A673 (cell line): Measurements from ENCODE around the gene RNU2-1. TPM values are rescaled to one million over a fixed set of nuclear protein-coding genes. Genes with fewer than 3 reads are reported as not detected.

Source experiments
- BruUV-seq: library from RNA; stranded (reverse); fragments of 400-500 nt; replicated peaks from 2 replicates; lab custom pipeline; 2021; lab: Mats Ljungman, UMichigan
- CTCF ChIA-PET: fragments of 300-600 bp; sonication (Branson Sonifier 250); formaldehyde crosslinking; loops from one replicate; lab custom pipeline; 2022; ENCODE audit warnings: antibody characterized with exemption; lab: Charles Lee
- POLR2A ChIA-PET: fragments of 300-600 bp; sonication (Branson Sonifier 250); formaldehyde crosslinking; loops from one replicate; lab custom pipeline; 2022; ENCODE audit warnings: antibody characterized with exemption; ENCODE audit not compliant: low non-redundant PET; lab: Charles Lee
- DNase-seq: peaks from one replicate; pipeline ENCODE4 v3.0.0-alpha.2; 2015; ENCODE audit warnings: low spot score
- H3K27ac ChIP-seq: fragments of 200-600 bp; sonication (generic); 2 replicates; pipeline ENCODE4 v1.5.1; 2016; ENCODE audit warnings: mixed run types, low read depth, mild to moderate bottlenecking, mixed read lengths, antibody characterized with exemption, low read length; ENCODE audit not compliant: poor library complexity, severe bottlenecking
- H3K27me3 ChIP-seq: fragments of 200-600 bp; sonication (generic); replicated peaks from 2 replicates; pipeline ENCODE4 v1.6.1; 2017; ENCODE audit warnings: mixed run types, low read depth, mild to moderate bottlenecking, mixed read lengths, antibody characterized with exemption, low read length; ENCODE audit not compliant: insufficient read depth, poor library complexity
- H3K36me3 ChIP-seq: fragments of 200-600 bp; sonication (generic); 2 replicates; pipeline ENCODE4 v1.6.1; 2016; ENCODE audit warnings: mixed run types, mild to moderate bottlenecking, mixed read lengths, antibody characterized with exemption, low read length; ENCODE audit not compliant: insufficient read depth, poor library complexity, severe bottlenecking
- H3K4me1 ChIP-seq: fragments of 200-600 bp; sonication (generic); 2 replicates; pipeline ENCODE4 v1.6.1; 2017; ENCODE audit warnings: mixed run types, mild to moderate bottlenecking, mixed read lengths, antibody characterized with exemption, low read length; ENCODE audit not compliant: insufficient read depth, poor library complexity, severe bottlenecking
- H3K4me3 ChIP-seq: fragments of 200-600 bp; sonication (generic); 2 replicates; pipeline ENCODE4 v1.5.1; 2016; ENCODE audit warnings: low read depth, mixed run types, mild to moderate bottlenecking, mixed read lengths, low read length; ENCODE audit not compliant: poor library complexity, severe bottlenecking
- H3K9me3 ChIP-seq: fragments of 200-600 bp; sonication (generic); 2 replicates; pipeline ENCODE4 v1.6.1; 2016; ENCODE audit warnings: mixed run types, low read depth, mild to moderate bottlenecking, mixed read lengths, antibody characterized with exemption, low read length; ENCODE audit not compliant: poor library complexity, severe bottlenecking
- CTCF ChIP-seq: fragments of 300-800, 200-600 bp; sonication (generic); conservative IDR thresholded peaks from 2 replicates; pipeline ENCODE4 v1.5.1; 2017; ENCODE audit warnings: low read depth, mild to moderate bottlenecking, antibody characterized with exemption, low read length, moderate library complexity, mixed read lengths
- EZH2 ChIP-seq: fragments of 200-600 bp; sonication (generic); IDR thresholded peaks from 2 replicates; pipeline ENCODE4 v1.6.1; 2017; ENCODE audit warnings: borderline replicate concordance, low read depth, mild to moderate bottlenecking, mixed read lengths, antibody characterized with exemption, low read length; ENCODE audit not compliant: poor library complexity, severe bottlenecking
- intact Hi-C: fragments of 100-400 bp; cut with micrococcal nuclease; formaldehyde crosslinking; loops from one replicate; pipeline ENCODE4 v1.10.0; 2022; ENCODE audit not compliant: unreplicated experiment
- total RNA-seq: library from RNA; stranded (reverse); gene quantifications from 2 replicates; pipeline ENCODE4 v1.2.3, GENCODE V29; 2021

RNU2-1 gene
- total RNA-seq, 1 experiment from 2014 or later: 3,906 TPM

- H3K9me3 ChIP-seq: no peaks in the 10 kb centered on the region
- no peaks in the 10 kb centered on the region for H3K27me3 ChIP-seq
- intact Hi-C loops: no loop called here
- H3K4me1 ChIP-seq: no peaks in the 10 kb centered on the region
- POLR2A ChIA-PET: no interaction called here
- no peak overlapping the region for H3K4me3 ChIP-seq
- DNase-seq: no peak
- no peak overlapping the region for H3K27ac ChIP-seq
- TF ChIP-seq EZH2: no peak
- TF ChIP-seq CTCF: no peak
- CTCF ChIA-PET: no interaction called here
- no peaks in the 10 kb centered on the region for H3K36me3 ChIP-seq
- BruUV-seq: no TSS peak
Observed at GRCh38 chr17:43219001-43219400, 14.8 kb downstream of the RNU2-1 start.

DNA sequence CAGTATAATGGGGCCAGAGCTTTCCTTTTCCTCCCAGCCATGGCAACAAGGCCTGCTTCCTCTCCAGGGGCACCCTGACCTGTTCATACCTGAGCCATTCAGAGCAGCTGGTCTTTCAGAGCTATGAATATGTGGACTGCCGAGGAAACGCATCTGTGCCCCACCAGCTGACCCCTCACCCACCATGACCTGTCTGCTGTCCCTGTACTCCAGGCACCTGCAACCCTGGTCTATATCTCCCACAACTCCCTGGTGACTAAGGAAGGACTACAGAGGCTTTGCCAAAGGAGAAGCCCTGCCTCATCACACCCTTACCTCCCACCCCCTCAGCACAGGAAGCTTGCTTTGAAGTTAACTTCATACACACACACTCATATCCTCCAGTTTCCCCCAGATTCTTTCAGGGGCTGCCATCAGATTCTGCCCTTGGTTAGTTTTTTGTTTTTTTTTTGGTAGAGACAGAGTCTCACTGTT, 16.1 kb downstream of the RNU2-1 start:
- no peak overlapping the region for H3K27ac ChIP-seq
- no peak overlapping the region for H3K4me3 ChIP-seq
- no peaks in the 10 kb centered on the region for H3K36me3 ChIP-seq
- ChIA-PET CTCF (no interaction called here), POLR2A (interaction anchor here (0.8 kb wide), 1 partner anchor 98 kb away, joined by 17 read pairs; no protein-coding TSS in a partner anchor)
- no peak for DNase-seq
- H3K27me3 ChIP-seq: no peaks in the 10 kb centered on the region
- no TSS peak for BruUV-seq
- H3K4me1 ChIP-seq: no peaks in the 10 kb centered on the region
- intact Hi-C loops: no loop called here
- no peaks in the 10 kb centered on the region for H3K9me3 ChIP-seq
- TF ChIP-seq EZH2 (no peak), CTCF (no peak)

DNA sequence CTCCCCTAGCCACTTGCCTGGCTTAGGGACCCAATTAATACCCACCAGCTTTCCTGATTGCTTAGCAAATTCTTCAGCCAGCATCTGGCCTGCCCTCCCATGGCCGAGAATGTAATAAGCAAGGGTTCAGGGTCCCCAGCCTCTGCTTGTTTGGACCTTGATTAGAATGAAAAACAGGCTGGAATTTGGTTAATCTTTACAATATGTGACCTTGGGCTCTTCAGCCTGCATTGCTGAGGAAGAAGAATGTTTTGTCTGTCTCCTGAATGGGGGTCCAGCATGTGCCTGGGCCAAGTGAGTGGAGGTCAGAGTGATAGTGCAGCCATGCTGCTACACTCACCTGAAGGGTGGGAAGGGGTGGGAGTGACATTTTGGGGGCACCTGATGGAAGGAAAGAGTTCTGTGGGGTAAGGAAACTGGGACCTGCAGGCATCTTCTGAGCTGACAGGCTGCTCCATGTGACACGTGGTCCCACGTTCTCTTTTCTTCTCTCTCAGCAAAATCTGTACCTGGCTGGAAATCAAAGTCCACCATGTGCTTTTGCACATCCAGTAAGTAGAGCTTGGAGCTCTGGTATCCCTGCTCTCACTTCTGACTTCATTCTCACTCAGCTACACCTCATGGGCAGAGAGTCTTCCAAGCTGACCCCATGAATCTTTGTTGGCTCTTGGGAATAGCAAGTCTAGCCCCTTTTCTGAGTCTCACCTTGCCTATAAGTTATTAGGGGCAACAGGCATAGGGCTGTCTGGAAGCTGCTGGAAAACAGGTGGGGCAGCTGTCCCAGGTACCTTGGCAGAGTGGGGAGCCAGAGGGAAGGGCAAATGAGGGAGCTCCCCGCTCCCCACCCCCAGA, 16.8 kb downstream of the RNU2-1 start:
- BruUV-seq: no TSS peak
- Histone ChIP-seq H3K4me3 (no peak overlapping the region), H3K27ac (no peak overlapping the region), H3K27me3 (no peaks in the 10 kb centered on the region), H3K9me3 (no peaks in the 10 kb centered on the region), H3K36me3 (no peaks in the 10 kb centered on the region), H3K4me1 (no peaks in the 10 kb centered on the region)
- CTCF ChIA-PET: no interaction called here
- POLR2A ChIA-PET: no interaction called here
- TF ChIP-seq EZH2 (no peak), CTCF (no peak)
- DNase-seq: no peak
- intact Hi-C loops: no loop called here
